ENCODE data around the gene KLHL35. TPM values are rescaled to one million over a fixed set of nuclear protein-coding genes. Genes with fewer than 3 reads are reported as not detected.

The KLHL35 gene
- total and polyA plus RNA-seq, 4 donors = 0.62 to 2.4 (median 1.7) TPM

GRCh38 chr11:75429902-75430713 lies 2.9 kb downstream of the KLHL35 start:
- Histone ChIP-seq H3K27ac (ENCODE audit: low read depth in 1 of 2, low read length in 1 of 2) (peak overlapping the region in 1 of 2 donors; percentile 8), H3K4me3 (peak overlapping the region; percentile 31), H3K9me3 (ENCODE audit: control insufficient read depth in 4 of 4, insufficient read depth in 3 of 4, low read length in 3 of 4) (peaks cover 0 to 7% (median 2%) of the 10 kb centered on the region in 4 donors), H3K36me3 (ENCODE audit: control insufficient read depth in 4 of 4, insufficient read depth in 4 of 4, low read length in 4 of 4) (no peaks in the 10 kb centered on the region), H3K4me1 (ENCODE audit: control insufficient read depth in 5 of 5, insufficient read depth in 5 of 5, low read length in 5 of 5) (peaks cover 0 to 15% (median 6%) of the 10 kb centered on the region in 5 donors), H3K9ac (ENCODE audit: insufficient read depth in 1 of 2, low read length in 2 of 2) (no peak overlapping the region), H3K27me3 (ENCODE audit: control insufficient read depth in 3 of 3, insufficient read depth in 3 of 3, low read length in 2 of 3) (peaks cover 0 to 39% (median 38%) of the 10 kb centered on the region in 3 donors)
- peak; percentile 63 for ATAC-seq (ENCODE audit: insufficient read depth, low FRiP score)
- 0 to 3% methylated on average over 61 to 134 of the region's 134 CpGs for WGBS, 2 donors
- TF ChIP-seq, protein P1, sequence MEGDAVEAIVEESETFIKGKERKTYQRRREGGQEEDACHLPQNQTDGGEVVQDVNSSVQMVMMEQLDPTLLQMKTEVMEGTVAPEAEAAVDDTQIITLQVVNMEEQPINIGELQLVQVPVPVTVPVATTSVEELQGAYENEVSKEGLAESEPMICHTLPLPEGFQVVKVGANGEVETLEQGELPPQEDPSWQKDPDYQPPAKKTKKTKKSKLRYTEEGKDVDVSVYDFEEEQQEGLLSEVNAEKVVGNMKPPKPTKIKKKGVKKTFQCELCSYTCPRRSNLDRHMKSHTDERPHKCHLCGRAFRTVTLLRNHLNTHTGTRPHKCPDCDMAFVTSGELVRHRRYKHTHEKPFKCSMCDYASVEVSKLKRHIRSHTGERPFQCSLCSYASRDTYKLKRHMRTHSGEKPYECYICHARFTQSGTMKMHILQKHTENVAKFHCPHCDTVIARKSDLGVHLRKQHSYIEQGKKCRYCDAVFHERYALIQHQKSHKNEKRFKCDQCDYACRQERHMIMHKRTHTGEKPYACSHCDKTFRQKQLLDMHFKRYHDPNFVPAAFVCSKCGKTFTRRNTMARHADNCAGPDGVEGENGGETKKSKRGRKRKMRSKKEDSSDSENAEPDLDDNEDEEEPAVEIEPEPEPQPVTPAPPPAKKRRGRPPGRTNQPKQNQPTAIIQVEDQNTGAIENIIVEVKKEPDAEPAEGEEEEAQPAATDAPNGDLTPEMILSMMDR (IDR thresholded peaks at IDR 0.05; ENCODE audit: control extremely low read depth, extremely low read depth) = no peak
- DNase-seq = peak; percentile 69 to 82 (median 75)

DNA sequence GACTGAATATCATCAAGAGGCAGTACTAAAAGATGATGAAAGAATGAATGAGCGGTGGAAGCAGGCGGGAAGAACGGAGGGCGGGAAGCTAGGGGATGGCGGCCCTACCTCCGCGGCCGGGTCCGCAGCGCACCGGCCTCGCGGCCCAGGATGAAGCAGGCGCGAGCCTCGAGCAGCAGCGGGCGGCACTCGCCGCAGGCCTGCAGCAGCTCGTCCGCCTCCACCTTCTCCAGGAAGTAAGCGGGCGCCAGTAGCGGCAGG lies 3.4 kb downstream of the KLHL35 start:
- WGBS, 2 donors = 25 to 34% methylated on average over 25 of the region's 25 CpGs
- Histone ChIP-seq H3K4me1 (ENCODE audit: control insufficient read depth in 5 of 5, insufficient read depth in 5 of 5, low read length in 5 of 5) (peaks cover 0 to 15% (median 6%) of the 10 kb centered on the region in 5 donors), H3K27me3 (ENCODE audit: control insufficient read depth in 3 of 3, insufficient read depth in 3 of 3, low read length in 2 of 3) (peaks cover 0 to 39% (median 38%) of the 10 kb centered on the region in 3 donors), H3K9me3 (ENCODE audit: control insufficient read depth in 4 of 4, insufficient read depth in 3 of 4, low read length in 3 of 4) (peaks cover 0 to 7% (median 2%) of the 10 kb centered on the region in 4 donors), H3K9ac (ENCODE audit: insufficient read depth in 1 of 2, low read length in 2 of 2) (no peak overlapping the region), H3K27ac (ENCODE audit: low read depth in 1 of 2, low read length in 1 of 2) (no peak overlapping the region), H3K4me3 (no peak overlapping the region), H3K36me3 (ENCODE audit: control insufficient read depth in 4 of 4, insufficient read depth in 4 of 4, low read length in 4 of 4) (no peaks in the 10 kb centered on the region)
- TF ChIP-seq, protein P1 (IDR thresholded peaks at IDR 0.05; ENCODE audit: control extremely low read depth, extremely low read depth) = no peak
- ATAC-seq (ENCODE audit: insufficient read depth, low FRiP score) = no peak
- no peak for DNase-seq

DNA sequence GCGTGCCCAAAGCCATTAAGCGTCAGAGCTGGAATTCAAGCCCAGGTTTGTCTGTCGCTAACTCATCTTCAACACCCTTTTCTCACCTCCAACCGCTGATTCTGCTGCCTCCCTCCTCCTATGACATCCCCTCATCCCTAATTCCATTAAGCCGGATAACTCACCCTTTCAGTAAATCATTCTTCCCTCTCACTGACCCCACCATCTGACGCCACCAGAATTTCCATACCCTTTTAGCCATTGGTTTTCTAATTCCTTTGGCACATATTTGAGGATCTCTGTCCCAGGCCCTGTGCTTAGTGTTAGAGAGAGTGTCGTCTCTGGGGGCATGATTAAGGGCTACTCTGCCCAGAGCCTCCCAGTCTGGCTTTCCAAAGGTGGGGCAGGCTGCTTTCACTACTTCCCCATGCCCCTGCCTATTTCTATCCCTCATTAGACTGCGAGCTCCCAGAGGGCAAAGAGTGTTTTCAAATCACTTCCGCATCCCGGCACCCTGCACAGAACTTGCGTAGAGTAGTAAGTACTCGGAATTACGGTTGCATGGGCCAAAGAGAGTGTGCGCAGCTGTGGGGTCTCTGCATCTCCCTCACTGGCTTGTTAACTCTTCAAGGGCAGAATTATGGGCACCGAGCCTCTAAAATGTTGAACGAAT lies 3.9 kb downstream of the KLHL35 start:
- DNase-seq (no peak), ATAC-seq (ENCODE audit: insufficient read depth, low FRiP score) (no peak)
- H3K27me3 ChIP-seq (ENCODE audit: control insufficient read depth in 3 of 3, insufficient read depth in 3 of 3, low read length in 2 of 3) = peaks cover 0 to 39% (median 38%) of the 10 kb centered on the region in 3 donors
- H3K9me3 ChIP-seq (ENCODE audit: control insufficient read depth in 4 of 4, insufficient read depth in 3 of 4, low read length in 3 of 4) = peaks cover 0 to 7% (median 2%) of the 10 kb centered on the region in 4 donors
- WGBS, 2 donors = 75 to 84% methylated on average over 16 of the region's 16 CpGs
- no peak overlapping the region for H3K27ac ChIP-seq (ENCODE audit: low read depth in 1 of 2, low read length in 1 of 2)
- no peak overlapping the region for H3K4me3 ChIP-seq
- TF ChIP-seq, protein P1 (IDR thresholded peaks at IDR 0.05; ENCODE audit: control extremely low read depth, extremely low read depth) = no peak
- H3K4me1 ChIP-seq (ENCODE audit: control insufficient read depth in 5 of 5, insufficient read depth in 5 of 5, low read length in 5 of 5) = peaks cover 0 to 15% (median 6%) of the 10 kb centered on the region in 5 donors
- no peaks in the 10 kb centered on the region for H3K36me3 ChIP-seq (ENCODE audit: control insufficient read depth in 4 of 4, insufficient read depth in 4 of 4, low read length in 4 of 4)
- H3K9ac ChIP-seq (ENCODE audit: insufficient read depth in 1 of 2, low read length in 2 of 2) = peak overlapping the region in 1 of 2 donors; percentile 43
